Endothelial cell of umbilical vein (primary cell): ENCODE measurements around the gene DGKB. TPM values are rescaled to one million over a fixed set of nuclear protein-coding genes. Genes with fewer than 3 reads are reported as not detected.
"Not testable (repeated sequence)": the region's sequence is repeated elsewhere in the genome, so short reads cannot be mapped to it uniquely, and the experiment has no call there.

Source experiments
- BruUV-seq: library from RNA; stranded (reverse); fragments of 400-500 nt; replicated peaks from 2 replicates; lab custom pipeline; 2021; lab: Mats Ljungman, UMichigan
- CTCF ChIA-PET: fragments of 300-600, 350-600 bp; sonication (Branson Sonifier 250); formaldehyde crosslinking; loops from one replicate; lab custom pipeline; 2021; ENCODE audit warnings: antibody characterized with exemption, inconsistent platforms; lab: Charles Lee
- POLR2A ChIA-PET: fragments of 300-600, 350-600 bp; sonication (Branson Sonifier 250); formaldehyde crosslinking; loops from one replicate; lab custom pipeline; 2021; ENCODE audit warnings: antibody characterized with exemption, inconsistent platforms; lab: Charles Lee
- DNase-seq: peaks from one replicate; pipeline ENCODE4 v3.0.0-alpha.2; 2011; ENCODE audit warnings: low read depth, low spot score
- FAIRE-seq: peaks from 2 replicates; lab custom pipeline; 2011; peaks lifted over from hg19 to GRCh38; lab: Jason Lieb, UNC
- H2AFZ ChIP-seq: 2 replicates; pipeline ENCODE4 v1.6.0; 2012; ENCODE audit warnings: low read depth, low read length, control low read depth, inconsistent platforms
- H3K27ac ChIP-seq: 2 replicates; pipeline ENCODE4 v1.5.1; 2011; ENCODE audit warnings: low read depth, mild to moderate bottlenecking, control low read depth, low read length, moderate library complexity; ENCODE audit not compliant: insufficient read depth
- H3K27me3 ChIP-seq, 2 experiments: 2 replicates each; pipeline versions ENCODE4 v1.6.0 to v1.6.1; 2011; ENCODE audit warnings: low read length in 2 of 2, mixed read lengths in 1 of 2; ENCODE audit not compliant: control insufficient read depth in 2 of 2, insufficient read depth in 2 of 2
- H3K36me3 ChIP-seq, 2 experiments: 2 replicates in 1 of 2; 3 replicates in 1 of 2; pipeline ENCODE4 v1.5.1; 2011; ENCODE audit warnings: low read length in 2 of 2, mild to moderate bottlenecking in 1 of 2, moderate library complexity in 1 of 2; ENCODE audit not compliant: control insufficient read depth in 2 of 2, insufficient read depth in 2 of 2; ENCODE audit errors: extremely low read depth in 1 of 2
- H3K4me1 ChIP-seq: 3 replicates; pipeline ENCODE4 v1.5.1; 2011; ENCODE audit warnings: mild to moderate bottlenecking, low read length; ENCODE audit not compliant: control insufficient read depth, insufficient read depth; ENCODE audit errors: extremely low read depth
- H3K4me2 ChIP-seq: 2 replicates; pipeline ENCODE4 v1.6.1; 2011; ENCODE audit warnings: low read length, control low read depth, mixed read lengths; ENCODE audit not compliant: insufficient read depth
- H3K4me3 ChIP-seq, 3 experiments: fragments of 200-600 bp in 1 of 3; sonication (generic), shearing (Covaris generic) in 1 of 3; replicated peaks in 1 of 3; 2 replicates each; pipeline ENCODE4 v1.5.1; 2011 to 2016; ENCODE audit warnings: control low read depth in 3 of 3, low read length in 3 of 3, mild to moderate bottlenecking in 2 of 3, inconsistent platforms in 1 of 3, low read depth in 1 of 3, moderate library complexity in 1 of 3; ENCODE audit not compliant: insufficient read depth in 1 of 3
- H3K79me2 ChIP-seq: 2 replicates; pipeline ENCODE4 v1.6.0; 2012; ENCODE audit warnings: low read length, inconsistent platforms; ENCODE audit not compliant: control insufficient read depth, insufficient read depth
- H3K9ac ChIP-seq: replicated peaks from 2 replicates; pipeline ENCODE3; 2011; ENCODE audit warnings: low read length, control low read depth; ENCODE audit not compliant: insufficient read depth; ENCODE audit errors: extremely low read depth
- H3K9me1 ChIP-seq: replicated peaks from 3 replicates; pipeline ENCODE4 v1.6.0; 2011; ENCODE audit warnings: mild to moderate bottlenecking, low read length; ENCODE audit not compliant: control insufficient read depth, insufficient read depth; ENCODE audit errors: extremely low read depth
- H3K9me3 ChIP-seq: replicated peaks from 2 replicates; pipeline ENCODE4 v1.5.1; 2012; ENCODE audit warnings: low read length, inconsistent platforms; ENCODE audit not compliant: control insufficient read depth, insufficient read depth
- H4K20me1 ChIP-seq: replicated peaks from 2 replicates; pipeline ENCODE3; 2011; ENCODE audit warnings: mild to moderate bottlenecking, low read length; ENCODE audit not compliant: control insufficient read depth, insufficient read depth; ENCODE audit errors: extremely low read depth
- CTCF ChIP-seq, 2 donors: IDR thresholded peaks; 1 replicate in 1 of 2; 2 replicates in 1 of 2; pipeline ENCODE4 v1.5.1; 2011; ENCODE audit warnings: low read length in 2 of 2, mild to moderate bottlenecking in 2 of 2, moderate library complexity in 2 of 2, control low read depth in 1 of 2, inconsistent platforms in 1 of 2, low read depth in 1 of 2; ENCODE audit not compliant: insufficient read depth in 1 of 2; ENCODE audit errors: extremely low read depth in 1 of 2
- POLR2A ChIP-seq: IDR thresholded peaks from 2 replicates; pipeline ENCODE4 v1.6.1; 2012; ENCODE audit warnings: low read depth, mild to moderate bottlenecking, control low read depth, low read length
- dilution Hi-C: fragments of 300-500 bp; cut with MboI; formaldehyde crosslinking; loops from one replicate; pipeline ENCODE4 v1.15.0; 2019; ENCODE audit warnings: low sequenced_read_pairs; ENCODE audit not compliant: extremely low pct_ligation_motif_present
- intact Hi-C: fragments of 100-400 bp; cut with micrococcal nuclease; formaldehyde crosslinking; loops from one replicate; pipeline ENCODE4 v1.10.0; 2022
- polyA plus RNA-seq, 4 experiments: library from polyadenylated mRNA; depleted of rRNA in 3 of 4; stranded (reverse) in 3 of 4; unstranded in 1 of 4; fragments of >200 nt; gene quantifications; 2 replicates each; pipeline versions ENCODE4 v1.2.1 to v1.2.3, GENCODE V29; 2011 to 2012; ENCODE audit warnings: missing spikeins in 1 of 4
- total RNA-seq: library from RNA; stranded (reverse); gene quantifications from 2 replicates; pipeline ENCODE4 v1.2.3, GENCODE V29; 2021

DGKB gene
- total and polyA plus RNA-seq, 2 donors (not counting 3 experiments of a cell fraction or from before 2014, with no cell fraction given): not detected

DNA sequence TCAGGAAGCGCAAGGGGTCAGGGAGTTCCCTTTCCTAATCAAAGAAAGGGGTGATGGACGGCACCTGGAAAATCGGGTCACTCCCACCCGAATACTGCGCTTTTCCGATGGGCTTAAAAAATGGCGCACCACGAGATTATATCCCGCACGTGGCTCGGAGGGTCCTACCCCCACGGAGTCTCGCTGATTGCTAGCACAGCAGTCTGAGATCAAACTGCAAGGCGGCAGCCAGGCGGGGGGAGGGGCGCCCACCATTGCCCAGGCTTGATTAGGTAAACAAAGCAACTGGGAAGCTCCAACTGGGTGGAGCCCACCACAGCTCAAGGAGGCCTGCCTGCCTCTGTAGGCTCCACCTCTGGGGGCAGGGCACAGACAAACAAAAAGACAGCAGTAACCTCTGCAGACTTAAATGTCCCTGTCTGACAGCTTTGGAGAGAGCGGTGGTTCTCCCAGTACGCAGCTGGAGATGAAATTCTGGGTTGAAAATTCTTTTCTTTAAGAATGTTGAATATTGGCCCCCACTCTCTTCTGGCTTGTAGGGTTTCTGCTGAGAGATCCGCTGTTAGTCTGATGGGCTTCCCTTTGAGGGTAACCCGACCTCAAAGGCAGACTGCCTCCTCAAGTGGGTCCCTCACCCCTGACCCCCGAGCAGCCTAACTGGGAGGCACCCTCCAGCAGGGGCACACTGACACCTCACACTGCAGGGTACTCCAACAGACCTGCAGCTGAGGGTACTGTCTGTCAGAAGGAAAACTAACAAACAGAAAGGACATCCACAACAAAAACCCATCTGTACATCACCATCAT lies 623.3 kb downstream of the DGKB start:
- H3K4me2 ChIP-seq, H3K27ac ChIP-seq, H3K4me3 ChIP-seq, dilution Hi-C loops, H3K36me3 ChIP-seq, H3K79me2 ChIP-seq, FAIRE-seq, H3K9ac ChIP-seq, H3K9me3 ChIP-seq, H2AFZ ChIP-seq, intact Hi-C loops, H3K27me3 ChIP-seq, DNase-seq, H3K4me1 ChIP-seq, H4K20me1 ChIP-seq, POLR2A ChIA-PET, BruUV-seq, CTCF ChIA-PET, H3K9me1 ChIP-seq: not testable (repeated sequence)

DNA sequence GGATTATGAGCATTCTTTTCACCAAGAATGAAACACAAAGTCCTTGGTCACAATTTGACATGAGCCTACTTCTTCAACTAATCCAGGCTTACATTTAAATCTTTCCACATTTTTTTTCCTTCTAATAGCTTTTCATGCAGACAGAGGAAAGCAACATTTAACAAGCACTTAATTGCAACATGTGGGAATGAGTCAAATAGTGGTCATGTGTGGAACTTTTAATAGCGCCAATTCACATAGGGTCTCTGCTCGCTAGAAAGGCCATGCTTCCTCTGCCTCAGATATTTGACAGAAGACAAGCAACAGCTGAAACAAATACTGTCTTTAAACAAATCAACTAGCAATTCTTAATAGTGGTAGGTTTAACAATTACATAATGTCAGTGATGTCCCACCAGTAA lies 627.2 kb downstream of the DGKB start:
- no peaks in the 10 kb centered on the region for H4K20me1 ChIP-seq
- intact Hi-C loops: no loop called here
- H3K27ac ChIP-seq: no peak overlapping the region
- ChIA-PET POLR2A (no interaction called here), CTCF (no interaction called here)
- no peaks in the 10 kb centered on the region for H3K36me3 ChIP-seq
- DNase-seq: no peak
- H3K9ac ChIP-seq: no peak overlapping the region
- H3K27me3 ChIP-seq: no peaks in the 10 kb centered on the region
- no peak for FAIRE-seq
- no peaks in the 10 kb centered on the region for H3K9me3 ChIP-seq
- H3K9me1 ChIP-seq: no peaks in the 10 kb centered on the region
- no peaks in the 10 kb centered on the region for H3K4me1 ChIP-seq
- BruUV-seq: no TSS peak
- H3K4me2 ChIP-seq: no peak overlapping the region
- H2AFZ ChIP-seq: no peak overlapping the region
- no peak for TF ChIP-seq POLR2A
- no peak for TF ChIP-seq CTCF (IDR thresholded peaks at IDR 0.05; ENCODE audit: extremely low read depth in 1 of 2, insufficient read depth in 1 of 2, low read depth in 1 of 2, low read length in 2 of 2)
- H3K4me3 ChIP-seq: no peak overlapping the region
- no peaks in the 10 kb centered on the region for H3K79me2 ChIP-seq
- dilution Hi-C loops: no loop called here
